Naive thymus-derived CD8-positive, alpha-beta T cell (primary cell): ENCODE measurements around the gene RFC3. TPM values are rescaled to one million over a fixed set of nuclear protein-coding genes. Genes with fewer than 3 reads are reported as not detected.
"Not testable (repeated sequence)": the region's sequence is repeated elsewhere in the genome, so short reads cannot be mapped to it uniquely, and the experiment has no call there.

Source experiments
- ATAC-seq, 2 donors: fragments of 150-1000 bp; cut with Tn5 transposase in 1 of 2; sonication (Bioruptor Pico), chemical (Tn5 transposase) in 1 of 2; 1 replicate in 1 of 2; 2 replicates in 1 of 2; pipeline ENCODE4 v1.10.0; 2021; ENCODE audit warnings: mild to moderate bottlenecking in 2 of 2, moderate library complexity in 2 of 2
- POLR2A ChIA-PET: fragments of 350-600 bp; sonication (Branson Sonifier 250); formaldehyde crosslinking; loops from one replicate; lab custom pipeline; 2021; ENCODE audit warnings: antibody characterized with exemption; lab: Charles Lee
- DNase-seq, 10 donors: peaks; one replicate each; pipeline versions ENCODE4 v3.0.0 to v3.0.0-alpha.2; 2020 to 2022
- H3K27ac Mint-ChIP-seq, 10 donors: one replicate each; pipeline ENCODE4 v1.8.0; 2020 to 2022; ENCODE audit warnings: mild to moderate bottlenecking in 10 of 10, mixed read lengths in 10 of 10, moderate library complexity in 4 of 10, inconsistent platforms in 1 of 10
- H3K27me3 Mint-ChIP-seq, 5 donors: one replicate each; pipeline ENCODE4 v1.8.0; 2021 to 2022; ENCODE audit warnings: mixed read lengths in 5 of 5
- H3K36me3 Mint-ChIP-seq, 3 donors: one replicate each; pipeline ENCODE4 v1.8.0; 2020 to 2022; ENCODE audit warnings: mixed read lengths in 3 of 3, mild to moderate bottlenecking in 2 of 3, inconsistent platforms in 1 of 3
- H3K4me1 Mint-ChIP-seq, 4 donors: one replicate each; pipeline ENCODE4 v1.8.0; 2021 to 2022; ENCODE audit warnings: mixed read lengths in 4 of 4
- H3K4me3 Mint-ChIP-seq, 10 donors: one replicate each; pipeline ENCODE4 v1.8.0; 2020 to 2022; ENCODE audit warnings: mild to moderate bottlenecking in 10 of 10, mixed read lengths in 10 of 10, moderate library complexity in 6 of 10, inconsistent platforms in 1 of 10
- H3K9me3 Mint-ChIP-seq, 9 donors: one replicate each; pipeline ENCODE4 v1.8.0; 2020 to 2022; ENCODE audit warnings: mixed read lengths in 9 of 9, mild to moderate bottlenecking in 3 of 9, inconsistent platforms in 1 of 9, moderate library complexity in 1 of 9
- polyA plus RNA-seq, 3 donors: library from polyadenylated mRNA; unstranded; fragments of 300-500 nt; fragmentation: Illumina TruSeq; gene quantifications; one replicate each; pipeline ENCODE4 v1.2.3, GENCODE V29; 2021
- total RNA-seq, 8 experiments: library from RNA in 2 of 8; stranded (reverse) in 2 of 8; gene quantifications; one replicate each; pipeline ENCODE4 v1.2.3 and lab custom pipeline; 2021 to 2026

Gene RFC3, protein sequence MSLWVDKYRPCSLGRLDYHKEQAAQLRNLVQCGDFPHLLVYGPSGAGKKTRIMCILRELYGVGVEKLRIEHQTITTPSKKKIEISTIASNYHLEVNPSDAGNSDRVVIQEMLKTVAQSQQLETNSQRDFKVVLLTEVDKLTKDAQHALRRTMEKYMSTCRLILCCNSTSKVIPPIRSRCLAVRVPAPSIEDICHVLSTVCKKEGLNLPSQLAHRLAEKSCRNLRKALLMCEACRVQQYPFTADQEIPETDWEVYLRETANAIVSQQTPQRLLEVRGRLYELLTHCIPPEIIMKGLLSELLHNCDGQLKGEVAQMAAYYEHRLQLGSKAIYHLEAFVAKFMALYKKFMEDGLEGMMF
- 1 to 10 TPM; 5.4 to 6.8 TPM for total RNA-seq
- polyA plus RNA-seq, result 1 to 10 TPM; 4.3 to 5.0 (median 4.4) TPM
- total RNA-seq (lab: John Stamatoyannopoulos, UW), result 5.9 to 26.7 (median 10.5) reads per million in 6 experiments

DNA sequence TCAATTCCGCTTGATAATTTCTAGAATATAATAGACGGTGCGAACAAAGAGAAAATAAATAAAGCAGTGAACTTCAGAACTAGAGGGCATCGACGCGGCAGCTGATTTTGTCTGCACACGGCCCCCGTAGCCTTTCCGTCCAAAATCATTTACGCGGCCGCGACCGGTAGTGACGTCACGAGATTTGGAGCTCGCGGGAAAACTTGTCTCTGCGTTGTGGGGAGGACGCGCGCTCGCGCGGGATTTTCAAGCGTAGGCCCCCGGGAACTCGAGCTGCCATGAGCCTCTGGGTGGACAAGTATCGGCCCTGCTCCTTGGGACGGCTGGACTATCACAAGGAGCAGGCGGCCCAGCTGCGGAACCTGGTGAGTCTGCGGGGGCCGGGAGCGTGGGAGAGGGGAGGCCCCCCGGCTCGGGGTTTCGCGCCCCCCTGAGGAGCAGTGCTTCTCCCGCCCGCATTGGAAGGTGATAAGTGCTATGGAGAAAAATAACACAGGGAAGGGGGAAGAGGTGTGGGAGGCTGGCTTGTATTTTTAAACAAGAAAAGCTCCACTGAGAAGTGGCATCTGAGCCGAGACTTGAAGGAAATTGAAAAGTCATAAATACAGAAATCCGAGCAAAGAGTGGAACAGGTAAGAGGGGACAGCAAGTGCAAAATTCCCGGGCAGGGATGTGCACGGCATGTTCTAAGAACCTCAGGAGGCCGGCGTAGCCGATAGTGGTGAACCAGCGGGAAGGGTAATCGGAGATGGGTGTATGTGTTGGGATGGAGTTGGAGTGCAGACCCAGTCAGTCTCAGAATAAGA, at the start of gene RFC3:
Gene RFC3, plus strand, starts transcription at position 249 of the 806 bp plus-strand sequence. Its CDS starts 30 bp downstream, at position 279.
- POLR2A ChIA-PET, result interaction anchor here (0.5 to 2.1 kb wide), 10 partner anchors 21 to 1503 kb away, joined by 3 to 8 read pairs (median 4); partner anchors contain the start of genes BRCA2, N4BP2L2, NBEA and ZAR1L
- peaks cover 0 to 2% (median 0%) of the 10 kb centered on the region in 5 donors for H3K27me3 Mint-ChIP-seq
- no peaks in the 10 kb centered on the region for H3K9me3 Mint-ChIP-seq

GRCh38 chr13:33771296-33771695, 46.7 kb upstream of the RFC3 start:
- H3K27ac Mint-ChIP-seq, result no peak overlapping the region

More for the DNA sequence above, at the start of gene RFC3:
- peaks cover 0 to 15% (median 11%) of the 10 kb centered on the region in 3 donors for H3K36me3 Mint-ChIP-seq
- DNase-seq (peak; percentile 77 to 94 (median 89)), ATAC-seq (peak; percentile 94 to 95)
- peak within 1 kb of the TSS; percentile 91 to 97 (median 94) for H3K27ac Mint-ChIP-seq
- H3K4me1 Mint-ChIP-seq, result peaks cover 13 to 19% (median 16%) of the 10 kb centered on the region in 4 donors
- H3K4me3 Mint-ChIP-seq, result peak within 1 kb of the TSS; percentile 90 to 98 (median 95)

DNA sequence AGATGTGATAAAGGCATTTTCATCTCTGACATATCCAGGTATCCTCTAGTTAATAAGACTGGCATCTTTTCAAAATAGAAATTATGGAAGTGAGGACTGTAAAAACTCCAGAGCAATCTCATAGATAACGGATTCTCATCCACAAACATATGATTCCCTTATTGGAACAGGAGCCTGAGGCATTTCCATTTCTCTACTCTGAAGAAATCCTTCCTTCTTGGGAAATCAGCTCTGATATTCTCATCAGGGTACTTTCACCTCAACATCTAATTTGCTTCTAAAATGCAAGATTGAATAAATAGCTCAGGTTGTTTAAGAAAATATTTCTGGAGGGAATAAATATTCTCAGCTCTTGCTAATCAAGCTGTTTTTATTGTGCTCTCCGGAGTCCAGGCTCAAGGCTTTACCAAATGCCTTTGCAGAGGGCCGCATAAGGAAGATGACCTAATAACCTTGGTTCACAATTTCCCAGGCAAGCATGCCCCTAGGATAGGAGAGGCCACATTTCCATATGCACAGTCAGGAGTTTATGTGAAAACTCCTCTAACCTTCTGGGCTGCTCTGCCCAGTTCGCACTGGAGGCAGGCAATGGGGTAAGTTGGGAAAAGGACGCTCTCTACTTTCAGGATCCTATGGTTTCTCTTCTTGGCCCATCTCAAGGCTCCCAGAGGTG, 44.0 kb upstream of the RFC3 start:
- H3K36me3 Mint-ChIP-seq, result no peaks in the 10 kb centered on the region
- peaks cover 1 to 9% (median 5%) of the 10 kb centered on the region in 4 donors for H3K4me1 Mint-ChIP-seq
- POLR2A ChIA-PET, result no interaction called here

More at GRCh38 chr13:33771296-33771695, 46.7 kb upstream of the RFC3 start:
- H3K27me3 Mint-ChIP-seq, result peaks cover 0 to 8% (median 7%) of the 10 kb centered on the region in 5 donors
- peaks cover 0 to 3% (median 0%) of the 10 kb centered on the region in 9 donors for H3K9me3 Mint-ChIP-seq
- H3K4me1 Mint-ChIP-seq, result peaks cover 0 to 7% (median 3%) of the 10 kb centered on the region in 4 donors
- no peak for DNase-seq
- H3K36me3 Mint-ChIP-seq, result no peaks in the 10 kb centered on the region
- no peak overlapping the region for H3K4me3 Mint-ChIP-seq
- no peak for ATAC-seq
- POLR2A ChIA-PET, result no interaction called here

GRCh38 chr13:33775339-33776108, 42.4 kb upstream of the RFC3 start:
- H3K4me3 Mint-ChIP-seq, result no peak overlapping the region
- peaks cover 1 to 9% (median 5%) of the 10 kb centered on the region in 4 donors for H3K4me1 Mint-ChIP-seq
- H3K9me3 Mint-ChIP-seq, result peaks cover 0 to under 1% (median 0%) of the 10 kb centered on the region in 9 donors
- POLR2A ChIA-PET, result no interaction called here
- DNase-seq (no peak), ATAC-seq (no peak)
- peak overlapping the region in 2 of 10 donors; percentile 18 for H3K27ac Mint-ChIP-seq
- H3K36me3 Mint-ChIP-seq, result no peaks in the 10 kb centered on the region
- H3K27me3 Mint-ChIP-seq, result peaks cover 0 to 18% (median 4%) of the 10 kb centered on the region in 5 donors

More for the DNA sequence above, 44.0 kb upstream of the RFC3 start:
- no peak overlapping the region for H3K4me3 Mint-ChIP-seq
- ATAC-seq (no peak), DNase-seq (no peak)
- peaks cover 0 to 9% (median 0%) of the 10 kb centered on the region in 5 donors for H3K27me3 Mint-ChIP-seq
- H3K9me3 Mint-ChIP-seq, result no peaks in the 10 kb centered on the region
- no peak overlapping the region for H3K27ac Mint-ChIP-seq

- no peaks in the 10 kb centered on the region for H3K36me3 Mint-ChIP-seq
- peak overlapping the region in 3 of 10 donors; percentile 31 to 50 (median 39) for H3K27ac Mint-ChIP-seq
- ATAC-seq (no peak), DNase-seq (no peak)
- H3K4me3 Mint-ChIP-seq, result peak overlapping the region in 4 of 10 donors; percentile 8 to 28 (median 22)
- H3K27me3 Mint-ChIP-seq, result peaks cover 0 to 19% (median 4%) of the 10 kb centered on the region in 5 donors
- H3K9me3 Mint-ChIP-seq, result peaks cover 0 to 3% (median 0%) of the 10 kb centered on the region in 9 donors
- POLR2A ChIA-PET, result no interaction called here
- H3K4me1 Mint-ChIP-seq, result peaks cover 1 to 9% (median 5%) of the 10 kb centered on the region in 4 donors
Measured at GRCh38 chr13:33776239-33776881, 41.6 kb upstream of the RFC3 start.

GRCh38 chr13:33782631-33783030, 35.3 kb upstream of the RFC3 start:
- no peak for ATAC-seq
- Mint-ChIP-seq H3K4me3 (no peak overlapping the region), H3K36me3 (peaks cover 0 to 9% (median 0%) of the 10 kb centered on the region in 3 donors), H3K27me3 (peaks cover 0 to 26% (median 4%) of the 10 kb centered on the region in 5 donors), H3K9me3 (peaks cover 0 to 4% (median 0%) of the 10 kb centered on the region in 9 donors), H3K4me1 (peaks cover 2 to 15% (median 14%) of the 10 kb centered on the region in 4 donors), H3K27ac (no peak overlapping the region)
- DNase-seq, result no peak
- POLR2A ChIA-PET, result no interaction called here

- POLR2A ChIA-PET, DNase-seq, H3K27ac Mint-ChIP-seq, H3K9me3 Mint-ChIP-seq, ATAC-seq, H3K36me3 Mint-ChIP-seq, H3K4me3 Mint-ChIP-seq: not testable (repeated sequence)
- Mint-ChIP-seq H3K4me1 (peaks cover 2 to 17% (median 15%) of the 10 kb centered on the region in 4 donors), H3K27me3 (peaks cover 0 to 24% (median 4%) of the 10 kb centered on the region in 5 donors)
Measured at GRCh38 chr13:33783212-33783611, 34.7 kb upstream of the RFC3 start.

GRCh38 chr13:33784738-33785137, 33.2 kb upstream of the RFC3 start:
- Mint-ChIP-seq H3K36me3 (peaks cover 0 to 9% (median 0%) of the 10 kb centered on the region in 3 donors), H3K27me3 (peaks cover 0 to 9% (median 2%) of the 10 kb centered on the region in 5 donors), H3K27ac (no peak overlapping the region), H3K4me1 (peaks cover 3 to 17% (median 15%) of the 10 kb centered on the region in 4 donors), H3K9me3 (peaks cover 0 to 4% (median 0%) of the 10 kb centered on the region in 9 donors), H3K4me3 (no peak overlapping the region)
- no peak for ATAC-seq
- POLR2A ChIA-PET, result no interaction called here
- DNase-seq, result no peak

DNA sequence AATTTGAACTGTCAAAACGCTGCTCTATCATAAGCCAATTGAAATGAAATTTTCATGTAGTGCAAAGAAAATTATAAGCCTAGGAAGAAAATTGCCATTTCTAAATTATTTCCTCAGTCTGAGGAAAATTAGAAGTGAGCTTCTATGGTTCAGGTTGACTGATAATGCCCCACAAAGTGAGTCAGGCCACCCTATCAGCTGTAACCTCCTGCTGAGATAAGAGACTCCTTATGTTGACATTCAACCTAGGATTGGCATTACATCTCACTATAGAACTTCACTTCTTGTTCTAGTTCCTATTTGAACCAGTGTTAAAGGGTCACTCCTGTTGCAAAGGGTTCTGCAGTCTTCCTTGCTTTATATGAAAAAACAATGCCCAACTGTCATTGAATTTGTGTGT, 32.6 kb upstream of the RFC3 start:
- Mint-ChIP-seq H3K27me3 (peaks cover 0 to 8% (median 2%) of the 10 kb centered on the region in 5 donors), H3K4me1 (peaks cover 4 to 17% (median 15%) of the 10 kb centered on the region in 4 donors), H3K4me3 (peak overlapping the region in 4 of 10 donors; percentile 11 to 90 (median 66)), H3K36me3 (peaks cover 0 to 9% (median 0%) of the 10 kb centered on the region in 3 donors), H3K9me3 (peaks cover 0 to 4% (median 0%) of the 10 kb centered on the region in 9 donors), H3K27ac (peak overlapping the region in 3 of 10 donors; percentile 11 to 58 (median 52))
- no peak for ATAC-seq
- no peak for DNase-seq
- POLR2A ChIA-PET, result no interaction called here

GRCh38 chr13:33787051-33787591, 30.8 kb upstream of the RFC3 start:
- peak overlapping the region; percentile 63 to 95 (median 92) for H3K27ac Mint-ChIP-seq
- H3K4me3 Mint-ChIP-seq, result peak overlapping the region; percentile 80 to 92 (median 88)
- H3K27me3 Mint-ChIP-seq, result no peaks in the 10 kb centered on the region
- peak; percentile 72 to 80 for ATAC-seq
- peaks cover 0 to 9% (median 0%) of the 10 kb centered on the region in 9 donors for H3K9me3 Mint-ChIP-seq
- H3K36me3 Mint-ChIP-seq, result peaks cover 0 to 4% (median 0%) of the 10 kb centered on the region in 3 donors
- H3K4me1 Mint-ChIP-seq, result peaks cover 6 to 17% (median 15%) of the 10 kb centered on the region in 4 donors
- POLR2A ChIA-PET, result interaction anchor here (0.6 to 1.5 kb wide), 5 partner anchors 14 to 1418 kb away, joined by 3 to 7 read pairs (median 6); partner anchors contain the start of gene RFC3
- peak in 3 of 10 donors; percentile 40 to 50 (median 41) for DNase-seq
